HEK293 (cell line): ENCODE results near the gene PALM3.

Experiments
- CTCF ChIA-PET: fragments of 350-600 bp; formaldehyde crosslinking; extraction: SDS; loops from one replicate; lab custom pipeline; 2021; ENCODE audit warnings: antibody characterized with exemption; lab: Yijun Ruan, JAX
- POLR2A ChIA-PET: fragments of 300-600 bp; formaldehyde crosslinking; extraction: SDS; loops from one replicate; lab custom pipeline; 2020; ENCODE audit warnings: antibody characterized with exemption, inconsistent platforms; lab: Yijun Ruan, JAX
- H3K27ac ChIP-seq: fragments of 200-500 bp; sonication (Bioruptor generic); 2 replicates; pipeline ENCODE4 v1.5.1; 2014; ENCODE audit warnings: low read depth, low read length, control low read depth, inconsistent platforms; ENCODE audit errors: extremely low read depth
- H3K36me3 ChIP-seq, 2 experiments: fragments of 200-500 bp in 1 of 2; sonication (Bioruptor generic) in 1 of 2; 1 replicate in 1 of 2; 2 replicates in 1 of 2; pipeline ENCODE4 v1.5.1; 2014 to 2017; ENCODE audit warnings: inconsistent platforms in 2 of 2, low read length in 2 of 2; ENCODE audit not compliant: control insufficient read depth in 2 of 2, insufficient read depth in 1 of 2
- H3K4me1 ChIP-seq: fragments of 200-500 bp; sonication (Bioruptor generic); 2 replicates; pipeline ENCODE4 v1.5.1; 2014; ENCODE audit warnings: mild to moderate bottlenecking, low read length, inconsistent platforms; ENCODE audit not compliant: control insufficient read depth, insufficient read depth
- H3K4me3 ChIP-seq: 2 replicates; pipeline ENCODE4 v1.5.1; 2011; ENCODE audit warnings: low read depth, mild to moderate bottlenecking, control low read depth, low read length, moderate library complexity
- H3K9me3 ChIP-seq: fragments of 200-500 bp; sonication (Bioruptor generic); 2 replicates; pipeline ENCODE4 v1.5.1; 2014; ENCODE audit warnings: low read depth, low read length, inconsistent platforms; ENCODE audit not compliant: control insufficient read depth, insufficient read depth
- GFI1B ChIP-seq: fragments of 450-650 bp; formaldehyde crosslinking; IDR thresholded peaks from 2 replicates; pipeline ENCODE4 v1.5.1; 2016; ENCODE audit warnings: missing biosample characterization, missing genetic modification characterization
- SP7 ChIP-seq: fragments of 450-650 bp; formaldehyde crosslinking; IDR thresholded peaks from 2 replicates; pipeline ENCODE4 v1.5.1; 2016; ENCODE audit warnings: missing biosample characterization, missing genetic modification characterization
- ZFP3 ChIP-seq: fragments of 450-650 bp; formaldehyde crosslinking; IDR thresholded peaks from 2 replicates; pipeline ENCODE4 v1.5.1; 2016; ENCODE audit warnings: low read depth, missing biosample characterization, missing genetic modification characterization
- ZNF335 ChIP-seq: fragments of 450-650 bp; formaldehyde crosslinking; conservative IDR thresholded peaks from 2 replicates; pipeline ENCODE4 v1.5.1; 2016; ENCODE audit warnings: missing biosample characterization, missing genetic modification characterization
- ZNF621 ChIP-seq: fragments of 450-650 bp; formaldehyde crosslinking; IDR thresholded peaks from 2 replicates; pipeline ENCODE4 v1.5.1; 2017; ENCODE audit warnings: missing biosample characterization, missing genetic modification characterization
- ZNF626 ChIP-seq: fragments of 450-650 bp; sonication (Bioruptor Pico); formaldehyde crosslinking; IDR thresholded peaks from 2 replicates; pipeline ENCODE4 v1.5.1; 2018; ENCODE audit warnings: missing biosample characterization, missing genetic modification characterization, inconsistent platforms
- ZNF660 ChIP-seq: fragments of 450-650 bp; IDR thresholded peaks from 2 replicates; pipeline ENCODE4 v1.5.1; 2018; ENCODE audit warnings: missing biosample characterization, mild to moderate bottlenecking, missing genetic modification characterization
- ZNF677 ChIP-seq: fragments of 450-650 bp; IDR thresholded peaks from 2 replicates; pipeline ENCODE4 v1.5.0; 2018; ENCODE audit warnings: missing biosample characterization, mild to moderate bottlenecking, missing genetic modification characterization, moderate library complexity
- TF ChIP-seq, protein P1 (sequence below): fragments of 450-650 bp; formaldehyde crosslinking; IDR thresholded peaks from 2 replicates; pipeline ENCODE4 v1.5.1; 2017; ENCODE audit warnings: missing biosample characterization, missing genetic modification characterization
- TF ChIP-seq, protein P2 (sequence below): fragments of 450-650 bp; formaldehyde crosslinking; IDR thresholded peaks from 2 replicates; pipeline ENCODE4 v1.5.1; 2016; ENCODE audit warnings: missing biosample characterization, missing genetic modification characterization
- TF ChIP-seq, protein P3 (sequence below): fragments of 450-650 bp; IDR thresholded peaks from 2 replicates; pipeline ENCODE4 v1.5.1; 2018; ENCODE audit warnings: missing biosample characterization, missing genetic modification characterization
- TF ChIP-seq, protein P4 (sequence below): fragments of 450-650 bp; formaldehyde crosslinking; IDR thresholded peaks from 2 replicates; pipeline ENCODE4 v1.5.1; 2016; ENCODE audit warnings: missing biosample characterization, missing genetic modification characterization
- TF ChIP-seq, protein P5 (sequence below): fragments of 450-650 bp; formaldehyde crosslinking; IDR thresholded peaks from 2 replicates; pipeline ENCODE4 v1.5.1; 2016; ENCODE audit warnings: missing biosample characterization, missing genetic modification characterization
- TF ChIP-seq, protein P6 (sequence below): fragments of 450-650 bp; formaldehyde crosslinking; IDR thresholded peaks from 2 replicates; pipeline ENCODE4 v1.5.1; 2016; ENCODE audit warnings: missing biosample characterization, missing genetic modification characterization
- TF ChIP-seq, protein P7 (sequence below): fragments of 450-650 bp; formaldehyde crosslinking; IDR thresholded peaks from 2 replicates; pipeline ENCODE4 v1.5.1; 2016; ENCODE audit warnings: missing biosample characterization, missing genetic modification characterization
- TF ChIP-seq, protein P8 (sequence below): fragments of 450-650 bp; formaldehyde crosslinking; IDR thresholded peaks from 2 replicates; pipeline ENCODE4 v1.5.1; 2016; ENCODE audit warnings: missing biosample characterization, missing genetic modification characterization

PALM3 gene

DNA sequence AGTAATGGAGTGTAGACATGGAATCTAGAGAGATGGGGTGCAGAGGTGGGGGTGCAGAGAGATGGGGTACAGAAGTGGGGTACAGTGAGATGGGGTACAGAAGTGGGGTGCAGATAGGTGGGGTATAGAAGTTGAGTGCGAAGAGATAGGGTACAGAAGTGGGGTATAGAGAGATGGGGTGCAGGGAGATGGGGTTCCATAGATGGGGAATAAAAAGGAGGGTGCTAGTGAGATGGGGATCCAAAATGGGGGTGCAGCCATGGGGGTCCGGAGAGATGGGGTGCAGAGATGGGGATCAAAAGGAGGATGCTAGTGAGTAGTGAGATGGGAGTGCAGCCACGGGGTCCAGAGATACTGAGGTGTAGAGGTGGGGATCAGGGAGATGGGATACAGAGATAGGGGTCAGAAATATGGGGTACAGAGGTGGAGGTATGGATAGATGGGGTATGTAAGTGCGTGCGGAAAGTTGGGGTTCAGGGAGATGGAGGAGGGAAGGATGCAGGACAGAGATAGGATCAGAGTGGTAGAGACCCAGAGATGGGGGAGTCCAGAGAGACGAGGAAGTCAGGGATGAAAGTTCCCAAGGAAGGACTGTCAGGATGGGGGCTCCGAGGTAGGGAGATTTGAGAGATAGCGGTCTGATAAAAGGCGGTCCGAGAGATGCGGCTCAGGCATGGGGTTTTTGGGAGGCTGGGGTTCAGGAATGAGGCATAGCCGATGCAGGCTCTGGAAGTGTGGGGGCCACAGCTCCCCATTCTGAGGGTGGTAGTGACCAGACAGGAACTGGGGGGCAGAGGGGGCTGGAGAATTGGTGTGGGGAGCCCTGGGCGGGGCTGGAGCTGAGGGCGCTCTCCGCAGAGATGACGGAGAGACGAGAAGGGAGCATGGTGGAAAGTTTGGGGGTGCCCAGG is 3.4 kb downstream of the PALM3 start (continued):
- TF ChIP-seq GFI1B (no peak), ZNF660 (tag by site-specific recombination) (no peak), ZNF626 (no peak), ZNF677 (tag by site-specific recombination) (no peak), SP7 (tag by site-specific recombination) (0 out of 2 replicates have a peak, but pooled peaks have one; percentile 8)
- TF ChIP-seq, protein P1, sequence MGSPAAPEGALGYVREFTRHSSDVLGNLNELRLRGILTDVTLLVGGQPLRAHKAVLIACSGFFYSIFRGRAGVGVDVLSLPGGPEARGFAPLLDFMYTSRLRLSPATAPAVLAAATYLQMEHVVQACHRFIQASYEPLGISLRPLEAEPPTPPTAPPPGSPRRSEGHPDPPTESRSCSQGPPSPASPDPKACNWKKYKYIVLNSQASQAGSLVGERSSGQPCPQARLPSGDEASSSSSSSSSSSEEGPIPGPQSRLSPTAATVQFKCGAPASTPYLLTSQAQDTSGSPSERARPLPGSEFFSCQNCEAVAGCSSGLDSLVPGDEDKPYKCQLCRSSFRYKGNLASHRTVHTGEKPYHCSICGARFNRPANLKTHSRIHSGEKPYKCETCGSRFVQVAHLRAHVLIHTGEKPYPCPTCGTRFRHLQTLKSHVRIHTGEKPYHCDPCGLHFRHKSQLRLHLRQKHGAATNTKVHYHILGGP = no peak
- TF ChIP-seq, protein P2, sequence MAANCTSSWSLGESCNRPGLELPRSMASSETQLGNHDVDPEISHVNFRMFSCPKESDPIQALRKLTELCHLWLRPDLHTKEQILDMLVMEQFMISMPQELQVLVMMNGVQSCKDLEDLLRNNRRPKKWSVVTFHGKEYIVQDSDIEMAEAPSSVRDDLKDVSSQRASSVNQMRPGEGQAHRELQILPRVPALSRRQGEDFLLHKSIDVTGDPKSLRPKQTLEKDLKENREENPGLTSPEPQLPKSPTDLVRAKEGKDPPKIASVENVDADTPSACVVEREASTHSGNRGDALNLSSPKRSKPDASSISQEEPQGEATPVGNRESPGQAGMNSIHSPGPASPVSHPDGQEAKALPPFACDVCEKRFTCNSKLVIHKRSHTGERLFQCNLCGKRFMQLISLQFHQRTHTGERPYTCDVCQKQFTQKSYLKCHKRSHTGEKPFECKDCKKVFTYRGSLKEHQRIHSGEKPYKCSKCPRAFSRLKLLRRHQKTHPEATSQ (tag by site-specific recombination) = no peak

DNA sequence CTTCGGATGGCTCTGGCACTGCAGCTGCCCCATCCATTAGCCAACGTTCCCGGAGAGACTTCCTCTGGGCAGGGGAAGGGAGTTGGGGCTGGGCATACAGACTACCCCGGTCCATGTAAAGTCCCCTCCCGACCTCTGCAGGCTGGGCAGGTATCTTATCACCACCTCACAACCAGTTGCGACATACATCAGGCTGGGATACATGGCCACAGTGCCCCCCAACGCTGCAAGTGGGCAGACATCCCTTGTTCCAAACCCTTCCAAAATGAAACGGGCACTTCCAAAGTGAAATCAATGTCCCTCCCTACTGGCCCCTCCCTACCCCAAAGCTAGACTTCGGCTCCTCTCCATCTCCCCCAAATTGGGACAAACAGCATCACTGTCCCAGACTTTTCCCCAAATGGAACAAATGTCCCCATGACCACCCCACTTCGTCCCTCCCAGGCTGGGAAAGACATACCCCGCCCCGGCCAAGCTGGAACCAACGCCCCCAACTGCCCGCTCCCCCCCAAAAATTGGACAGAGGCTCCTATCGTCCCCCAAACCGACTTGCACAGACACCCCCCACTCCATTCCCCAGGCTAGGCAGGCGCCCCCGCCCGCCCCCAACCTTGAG is 5.0 kb downstream of the PALM3 start:
- Histone ChIP-seq H3K27ac (no peak overlapping the region; the same call in 1 of the 2 replicates), H3K4me1 (peaks cover 4% of the 10 kb centered on the region), H3K9me3 (no peaks in the 10 kb centered on the region), H3K4me3 (no peak overlapping the region; the same call in 1 of the 2 replicates), H3K36me3 (no peaks in the 10 kb centered on the region)
- TF ChIP-seq, protein P3, sequence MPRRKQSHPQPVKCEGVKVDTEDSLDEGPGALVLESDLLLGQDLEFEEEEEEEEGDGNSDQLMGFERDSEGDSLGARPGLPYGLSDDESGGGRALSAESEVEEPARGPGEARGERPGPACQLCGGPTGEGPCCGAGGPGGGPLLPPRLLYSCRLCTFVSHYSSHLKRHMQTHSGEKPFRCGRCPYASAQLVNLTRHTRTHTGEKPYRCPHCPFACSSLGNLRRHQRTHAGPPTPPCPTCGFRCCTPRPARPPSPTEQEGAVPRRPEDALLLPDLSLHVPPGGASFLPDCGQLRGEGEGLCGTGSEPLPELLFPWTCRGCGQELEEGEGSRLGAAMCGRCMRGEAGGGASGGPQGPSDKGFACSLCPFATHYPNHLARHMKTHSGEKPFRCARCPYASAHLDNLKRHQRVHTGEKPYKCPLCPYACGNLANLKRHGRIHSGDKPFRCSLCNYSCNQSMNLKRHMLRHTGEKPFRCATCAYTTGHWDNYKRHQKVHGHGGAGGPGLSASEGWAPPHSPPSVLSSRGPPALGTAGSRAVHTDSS (tag by site-specific recombination) = no peak
- TF ChIP-seq, protein P4, sequence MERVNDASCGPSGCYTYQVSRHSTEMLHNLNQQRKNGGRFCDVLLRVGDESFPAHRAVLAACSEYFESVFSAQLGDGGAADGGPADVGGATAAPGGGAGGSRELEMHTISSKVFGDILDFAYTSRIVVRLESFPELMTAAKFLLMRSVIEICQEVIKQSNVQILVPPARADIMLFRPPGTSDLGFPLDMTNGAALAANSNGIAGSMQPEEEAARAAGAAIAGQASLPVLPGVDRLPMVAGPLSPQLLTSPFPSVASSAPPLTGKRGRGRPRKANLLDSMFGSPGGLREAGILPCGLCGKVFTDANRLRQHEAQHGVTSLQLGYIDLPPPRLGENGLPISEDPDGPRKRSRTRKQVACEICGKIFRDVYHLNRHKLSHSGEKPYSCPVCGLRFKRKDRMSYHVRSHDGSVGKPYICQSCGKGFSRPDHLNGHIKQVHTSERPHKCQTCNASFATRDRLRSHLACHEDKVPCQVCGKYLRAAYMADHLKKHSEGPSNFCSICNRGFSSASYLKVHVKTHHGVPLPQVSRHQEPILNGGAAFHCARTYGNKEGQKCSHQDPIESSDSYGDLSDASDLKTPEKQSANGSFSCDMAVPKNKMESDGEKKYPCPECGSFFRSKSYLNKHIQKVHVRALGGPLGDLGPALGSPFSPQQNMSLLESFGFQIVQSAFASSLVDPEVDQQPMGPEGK (tag by site-specific recombination) = peak; percentile 73
- TF ChIP-seq, protein P5, sequence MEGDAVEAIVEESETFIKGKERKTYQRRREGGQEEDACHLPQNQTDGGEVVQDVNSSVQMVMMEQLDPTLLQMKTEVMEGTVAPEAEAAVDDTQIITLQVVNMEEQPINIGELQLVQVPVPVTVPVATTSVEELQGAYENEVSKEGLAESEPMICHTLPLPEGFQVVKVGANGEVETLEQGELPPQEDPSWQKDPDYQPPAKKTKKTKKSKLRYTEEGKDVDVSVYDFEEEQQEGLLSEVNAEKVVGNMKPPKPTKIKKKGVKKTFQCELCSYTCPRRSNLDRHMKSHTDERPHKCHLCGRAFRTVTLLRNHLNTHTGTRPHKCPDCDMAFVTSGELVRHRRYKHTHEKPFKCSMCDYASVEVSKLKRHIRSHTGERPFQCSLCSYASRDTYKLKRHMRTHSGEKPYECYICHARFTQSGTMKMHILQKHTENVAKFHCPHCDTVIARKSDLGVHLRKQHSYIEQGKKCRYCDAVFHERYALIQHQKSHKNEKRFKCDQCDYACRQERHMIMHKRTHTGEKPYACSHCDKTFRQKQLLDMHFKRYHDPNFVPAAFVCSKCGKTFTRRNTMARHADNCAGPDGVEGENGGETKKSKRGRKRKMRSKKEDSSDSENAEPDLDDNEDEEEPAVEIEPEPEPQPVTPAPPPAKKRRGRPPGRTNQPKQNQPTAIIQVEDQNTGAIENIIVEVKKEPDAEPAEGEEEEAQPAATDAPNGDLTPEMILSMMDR (tag by site-specific recombination) = peak; percentile 54; the same call in 1 of the 2 replicates
- TF ChIP-seq ZNF335 (tag by site-specific recombination) (peak; percentile 59), ZFP3 (tag by site-specific recombination) (no peak), ZNF621 (tag by site-specific recombination) (no peak)
- TF ChIP-seq, protein P6, sequence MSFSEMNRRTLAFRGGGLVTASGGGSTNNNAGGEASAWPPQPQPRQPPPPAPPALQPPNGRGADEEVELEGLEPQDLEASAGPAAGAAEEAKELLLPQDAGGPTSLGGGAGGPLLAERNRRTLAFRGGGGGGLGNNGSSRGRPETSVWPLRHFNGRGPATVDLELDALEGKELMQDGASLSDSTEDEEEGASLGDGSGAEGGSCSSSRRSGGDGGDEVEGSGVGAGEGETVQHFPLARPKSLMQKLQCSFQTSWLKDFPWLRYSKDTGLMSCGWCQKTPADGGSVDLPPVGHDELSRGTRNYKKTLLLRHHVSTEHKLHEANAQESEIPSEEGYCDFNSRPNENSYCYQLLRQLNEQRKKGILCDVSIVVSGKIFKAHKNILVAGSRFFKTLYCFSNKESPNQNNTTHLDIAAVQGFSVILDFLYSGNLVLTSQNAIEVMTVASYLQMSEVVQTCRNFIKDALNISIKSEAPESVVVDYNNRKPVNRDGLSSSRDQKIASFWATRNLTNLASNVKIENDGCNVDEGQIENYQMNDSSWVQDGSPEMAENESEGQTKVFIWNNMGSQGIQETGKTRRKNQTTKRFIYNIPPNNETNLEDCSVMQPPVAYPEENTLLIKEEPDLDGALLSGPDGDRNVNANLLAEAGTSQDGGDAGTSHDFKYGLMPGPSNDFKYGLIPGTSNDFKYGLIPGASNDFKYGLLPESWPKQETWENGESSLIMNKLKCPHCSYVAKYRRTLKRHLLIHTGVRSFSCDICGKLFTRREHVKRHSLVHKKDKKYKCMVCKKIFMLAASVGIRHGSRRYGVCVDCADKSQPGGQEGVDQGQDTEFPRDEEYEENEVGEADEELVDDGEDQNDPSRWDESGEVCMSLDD (tag by site-specific recombination) = 0 out of 2 replicates have a peak, but pooled peaks have one; percentile 57
- TF ChIP-seq, protein P7, sequence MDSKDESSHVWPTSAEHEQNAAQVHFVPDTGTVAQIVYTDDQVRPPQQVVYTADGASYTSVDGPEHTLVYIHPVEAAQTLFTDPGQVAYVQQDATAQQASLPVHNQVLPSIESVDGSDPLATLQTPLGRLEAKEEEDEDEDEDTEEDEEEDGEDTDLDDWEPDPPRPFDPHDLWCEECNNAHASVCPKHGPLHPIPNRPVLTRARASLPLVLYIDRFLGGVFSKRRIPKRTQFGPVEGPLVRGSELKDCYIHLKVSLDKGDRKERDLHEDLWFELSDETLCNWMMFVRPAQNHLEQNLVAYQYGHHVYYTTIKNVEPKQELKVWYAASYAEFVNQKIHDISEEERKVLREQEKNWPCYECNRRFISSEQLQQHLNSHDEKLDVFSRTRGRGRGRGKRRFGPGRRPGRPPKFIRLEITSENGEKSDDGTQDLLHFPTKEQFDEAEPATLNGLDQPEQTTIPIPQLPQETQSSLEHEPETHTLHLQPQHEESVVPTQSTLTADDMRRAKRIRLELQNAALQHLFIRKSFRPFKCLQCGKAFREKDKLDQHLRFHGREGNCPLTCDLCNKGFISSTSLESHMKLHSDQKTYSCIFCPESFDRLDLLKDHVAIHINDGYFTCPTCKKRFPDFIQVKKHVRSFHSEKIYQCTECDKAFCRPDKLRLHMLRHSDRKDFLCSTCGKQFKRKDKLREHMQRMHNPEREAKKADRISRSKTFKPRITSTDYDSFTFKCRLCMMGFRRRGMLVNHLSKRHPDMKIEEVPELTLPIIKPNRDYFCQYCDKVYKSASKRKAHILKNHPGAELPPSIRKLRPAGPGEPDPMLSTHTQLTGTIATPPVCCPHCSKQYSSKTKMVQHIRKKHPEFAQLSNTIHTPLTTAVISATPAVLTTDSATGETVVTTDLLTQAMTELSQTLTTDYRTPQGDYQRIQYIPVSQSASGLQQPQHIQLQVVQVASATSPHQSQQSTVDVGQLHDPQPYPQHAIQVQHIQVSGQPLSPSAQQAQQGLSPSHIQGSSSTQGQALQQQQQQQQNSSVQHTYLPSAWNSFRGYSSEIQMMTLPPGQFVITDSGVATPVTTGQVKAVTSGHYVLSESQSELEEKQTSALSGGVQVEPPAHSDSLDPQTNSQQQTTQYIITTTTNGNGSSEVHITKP (tag by site-specific recombination) = 0 out of 2 replicates have a peak, but pooled peaks have one; percentile 14
- TF ChIP-seq, protein P8, sequence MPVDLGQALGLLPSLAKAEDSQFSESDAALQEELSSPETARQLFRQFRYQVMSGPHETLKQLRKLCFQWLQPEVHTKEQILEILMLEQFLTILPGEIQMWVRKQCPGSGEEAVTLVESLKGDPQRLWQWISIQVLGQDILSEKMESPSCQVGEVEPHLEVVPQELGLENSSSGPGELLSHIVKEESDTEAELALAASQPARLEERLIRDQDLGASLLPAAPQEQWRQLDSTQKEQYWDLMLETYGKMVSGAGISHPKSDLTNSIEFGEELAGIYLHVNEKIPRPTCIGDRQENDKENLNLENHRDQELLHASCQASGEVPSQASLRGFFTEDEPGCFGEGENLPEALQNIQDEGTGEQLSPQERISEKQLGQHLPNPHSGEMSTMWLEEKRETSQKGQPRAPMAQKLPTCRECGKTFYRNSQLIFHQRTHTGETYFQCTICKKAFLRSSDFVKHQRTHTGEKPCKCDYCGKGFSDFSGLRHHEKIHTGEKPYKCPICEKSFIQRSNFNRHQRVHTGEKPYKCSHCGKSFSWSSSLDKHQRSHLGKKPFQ (tag by site-specific recombination) = no peak
- POLR2A ChIA-PET = interaction anchor here (0.9 kb wide), 1 partner anchor 17 kb away, joined by 4 read pairs; no protein-coding TSS in a partner anchor
- CTCF ChIA-PET = interaction anchor here (0.6 to 6.9 kb wide), 6 partner anchors 11 to 89 kb away, joined by 3 to 80 read pairs (median 5); partner anchors contain the start of genes ASF1B and MISP3
